ENCODE data around the gene UGGT2.
"Not testable (repeated sequence)": the region's sequence is repeated elsewhere in the genome, so short reads cannot be mapped to it uniquely, and the experiment has no call there.

Gene UGGT2

DNA sequence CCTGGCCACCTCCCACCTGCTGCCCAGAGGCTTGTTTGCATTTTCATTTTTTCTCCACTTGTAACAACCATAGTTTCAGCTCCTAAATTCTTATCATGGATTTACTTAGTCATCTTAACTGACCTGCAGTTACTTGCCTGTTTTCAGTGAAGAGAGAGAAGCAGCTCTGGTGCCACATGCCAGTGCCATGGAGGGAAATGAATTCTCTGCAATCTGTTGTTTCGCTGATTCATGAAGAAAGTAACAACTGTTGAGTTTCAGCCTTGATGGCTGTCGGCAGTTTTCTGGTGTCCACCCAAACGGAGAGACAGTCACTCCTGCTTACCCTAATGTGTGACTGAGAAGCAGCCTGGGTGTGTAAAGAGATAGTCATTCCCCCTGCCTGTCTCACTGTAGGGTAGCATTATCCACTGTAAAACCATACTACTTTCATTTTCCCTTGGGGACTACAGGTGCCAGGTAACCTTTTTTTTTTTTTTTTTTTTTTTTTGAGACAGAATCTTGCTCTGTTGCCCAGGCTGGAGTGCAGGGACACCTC lies 260.1 kb downstream of the UGGT2 start:
- no peak for DNase-seq

- no peak for DNase-seq
Observed at GRCh38 chr13:95791084-95791722, 262.0 kb downstream of the UGGT2 start.

DNA sequence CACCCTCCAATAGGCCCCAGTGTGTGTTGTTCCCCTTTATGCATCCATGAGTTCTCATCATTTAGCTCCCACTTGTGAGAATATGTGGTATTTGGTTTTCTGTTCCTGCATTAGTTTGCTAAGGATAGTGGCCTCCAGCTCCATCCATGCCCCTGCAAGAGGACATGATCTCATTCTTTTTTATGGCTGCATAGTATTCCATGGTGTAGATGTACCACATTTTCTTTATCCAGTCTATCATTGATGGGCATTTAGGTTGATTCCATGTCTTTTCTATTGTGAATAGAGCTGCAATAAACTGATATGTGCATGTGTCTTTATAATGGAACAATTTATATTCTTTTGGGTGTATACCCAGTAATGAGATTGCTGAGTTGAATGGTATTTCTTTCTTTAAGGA lies 263.9 kb downstream of the UGGT2 start:
- not testable (repeated sequence) for DNase-seq

DNA sequence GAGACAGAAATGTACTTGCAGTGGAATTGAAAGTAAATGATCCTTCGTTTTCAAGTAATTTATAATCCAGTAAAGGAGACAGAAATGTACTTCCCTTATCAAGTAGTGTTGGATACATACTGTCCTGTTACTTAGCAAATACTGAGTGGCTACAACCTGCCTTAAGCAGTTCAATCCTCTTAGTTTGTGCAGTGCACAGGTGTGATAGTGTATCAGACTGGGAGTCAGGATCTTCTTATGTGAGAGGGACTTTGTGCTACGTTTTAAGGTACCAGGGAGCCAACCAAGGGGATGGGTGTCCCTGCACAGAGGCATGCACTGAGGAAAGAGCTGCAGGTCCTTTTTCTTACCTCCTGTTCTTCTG lies 265.1 kb downstream of the UGGT2 start:
- DNase-seq: no peak

DNA sequence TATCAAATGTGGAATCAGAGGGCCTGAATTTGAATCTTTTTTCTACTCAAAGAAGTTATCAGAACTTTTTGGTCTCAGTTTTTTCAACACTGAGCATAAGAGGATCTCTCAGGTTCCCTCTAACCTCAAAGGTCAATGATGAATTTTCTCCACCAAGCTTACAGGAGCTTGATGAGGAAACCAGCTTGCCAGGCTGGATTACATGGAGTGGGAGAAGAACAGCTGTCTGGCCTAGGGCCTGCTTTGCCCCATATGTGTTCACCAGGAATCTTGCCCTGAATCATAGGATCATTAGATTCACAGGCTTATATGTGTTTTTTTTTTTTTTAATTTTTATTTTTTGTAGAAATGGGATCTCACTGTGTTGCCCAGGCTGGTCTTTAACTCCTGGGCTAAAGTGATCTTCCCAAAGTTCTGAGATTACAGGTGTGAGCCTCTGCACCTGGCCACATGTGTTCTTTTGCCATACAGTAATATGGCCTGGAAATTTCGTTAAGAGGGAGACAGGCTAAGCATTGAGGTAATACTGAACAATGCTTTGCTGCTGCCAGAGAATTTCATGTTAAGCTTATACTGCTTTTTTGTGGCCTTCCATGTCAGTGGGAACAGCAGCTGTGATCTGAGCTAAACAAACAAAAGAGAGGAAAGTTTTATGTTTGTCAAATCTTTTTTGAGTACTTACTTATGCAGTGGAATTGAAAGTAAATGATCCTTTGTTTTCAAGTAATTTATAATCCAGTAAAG lies 265.7 kb downstream of the UGGT2 start:
- no peak for DNase-seq

GRCh38 chr13:95784900-95785290 lies 268.3 kb downstream of the UGGT2 start:
- DNase-seq: no peak

DNA sequence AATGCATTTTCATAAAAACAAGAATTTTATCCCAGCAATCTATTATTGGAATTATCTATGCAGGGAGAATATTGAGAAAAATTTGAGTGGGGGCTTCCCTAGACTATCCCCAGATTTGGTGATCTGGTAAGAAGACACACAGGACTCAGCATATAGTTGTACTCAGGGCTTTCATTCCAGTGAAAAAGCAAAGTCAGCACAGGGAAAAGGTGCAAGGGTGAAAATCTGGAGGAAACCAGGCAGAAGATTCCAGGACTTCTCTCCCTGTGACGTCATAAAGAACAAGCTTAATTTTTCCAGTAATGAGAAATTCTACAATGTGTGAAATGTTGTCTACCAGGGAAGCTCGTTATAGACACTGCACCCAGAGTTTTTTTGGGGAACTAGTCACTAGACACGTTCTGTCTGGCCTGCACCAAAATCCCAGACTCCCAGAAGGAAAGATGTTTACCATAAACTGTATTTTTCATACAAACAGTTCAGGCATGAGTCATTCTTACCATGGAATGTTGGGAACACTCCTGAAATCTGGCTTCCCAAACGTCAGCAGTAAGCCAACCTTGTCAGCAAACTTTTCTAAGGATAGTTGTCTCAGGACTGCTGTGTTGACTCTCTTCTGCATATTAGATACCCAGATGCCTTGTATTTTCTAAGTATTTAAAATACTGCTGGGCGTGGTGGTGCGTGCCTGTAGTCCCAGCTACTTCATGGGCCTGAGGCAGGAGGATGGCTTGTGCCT lies 268.9 kb downstream of the UGGT2 start:
- DNase-seq: no peak

DNA sequence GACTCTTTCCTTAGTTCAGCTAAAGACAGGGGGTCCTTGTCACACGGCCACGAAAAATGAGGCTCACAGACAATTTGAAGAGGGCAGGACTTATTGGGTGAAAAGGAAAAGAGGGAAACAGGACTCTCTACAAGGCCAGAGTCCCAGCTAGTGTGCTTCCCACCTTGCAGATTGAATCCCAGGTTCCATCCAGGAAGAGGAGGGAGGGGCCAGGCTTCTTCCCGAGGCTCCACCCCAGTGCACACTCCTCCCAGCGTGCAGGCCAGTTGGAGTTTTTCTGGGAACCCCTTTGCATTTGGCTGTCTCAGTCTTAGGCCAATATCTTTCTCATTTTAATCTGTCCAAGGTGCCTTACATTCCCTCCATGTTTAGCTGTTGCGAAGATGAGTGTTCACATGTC lies 269.5 kb downstream of the UGGT2 start:
- DNase-seq: no peak

GRCh38 chr13:95781940-95782339 lies 271.3 kb downstream of the UGGT2 start:
- not testable (repeated sequence) for DNase-seq

GRCh38 chr13:95781016-95781415 lies 272.2 kb downstream of the UGGT2 start:
- no peak for DNase-seq

DNA sequence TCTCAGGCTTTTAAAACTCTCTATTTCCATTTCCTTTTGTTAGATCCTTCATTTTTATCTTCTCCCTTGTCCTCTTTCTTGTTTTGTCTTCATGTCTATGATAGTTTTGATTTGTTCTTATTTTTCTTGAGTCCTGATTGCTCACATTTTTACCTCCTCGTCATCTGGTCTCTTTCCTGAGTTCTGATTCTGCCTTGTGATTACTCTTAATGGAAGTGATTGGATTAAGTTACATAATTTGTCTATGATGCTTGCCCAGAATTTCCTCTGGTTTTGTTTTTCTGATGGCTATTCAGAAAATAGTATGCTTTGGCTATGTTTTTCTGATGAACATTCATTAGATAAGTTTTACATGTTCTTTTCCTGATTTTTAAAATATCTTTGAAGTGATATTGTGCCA lies 273.7 kb downstream of the UGGT2 start:
- no peak for DNase-seq

GRCh38 chr13:95771905-95772304 lies 281.3 kb downstream of the UGGT2 start:
- no peak for DNase-seq

GRCh38 chr13:95763601-95764000 lies 289.6 kb downstream of the UGGT2 start:
- no peak for DNase-seq

DNA sequence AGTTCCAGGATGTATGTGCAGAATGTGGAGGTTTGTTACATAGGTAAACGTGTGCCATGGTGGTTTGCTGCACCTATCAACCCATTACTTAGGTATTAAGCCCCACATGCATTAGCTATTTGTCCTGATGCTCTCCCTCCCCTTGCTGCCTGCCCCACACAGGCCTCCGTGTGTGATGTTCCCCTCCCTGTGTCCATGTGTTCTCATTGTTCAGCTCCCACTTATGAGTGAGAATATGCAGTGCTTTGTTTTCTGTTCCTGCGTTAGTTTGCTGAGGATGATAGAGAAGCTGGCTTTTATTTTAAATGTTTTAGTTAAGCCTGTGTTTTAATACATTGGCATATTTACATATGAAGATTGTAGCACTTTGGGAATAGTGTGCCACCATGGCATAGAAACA lies 290.6 kb downstream of the UGGT2 start:
- not testable (repeated sequence) for DNase-seq

GRCh38 chr13:95756072-95756471 lies 297.1 kb downstream of the UGGT2 start:
- no peak for DNase-seq

GRCh38 chr13:95754069-95754468 lies 299.1 kb downstream of the UGGT2 start:
- no peak for DNase-seq

GRCh38 chr13:95752677-95753076 lies 300.5 kb downstream of the UGGT2 start:
- DNase-seq: no peak

All from CD4-positive, alpha-beta T cell treated with Interleukin-15 for 1 hour (primary cell).